Activated CD4-positive, alpha-beta T cell treated with anti-CD3 and anti-CD28 coated beads, Interleukin-2, Interleukin-6, amounts not matched to agents 100 ng/mL and 50 ng/mL, durations not matched to agents 16 hours and 8 hours (primary cell): ENCODE data around the gene MICALL2.
A peak's percentile ranks its signal among the peaks of the same experiment; 100 is the strongest.
"Not testable (repeated sequence)": the region's sequence is repeated elsewhere in the genome, so short reads cannot be mapped to it uniquely, and the experiment has no call there.

Source experiments
- DNase-seq: peaks from one replicate; pipeline ENCODE4 v3.0.0-alpha.2; 2020

MICALL2 gene

DNA sequence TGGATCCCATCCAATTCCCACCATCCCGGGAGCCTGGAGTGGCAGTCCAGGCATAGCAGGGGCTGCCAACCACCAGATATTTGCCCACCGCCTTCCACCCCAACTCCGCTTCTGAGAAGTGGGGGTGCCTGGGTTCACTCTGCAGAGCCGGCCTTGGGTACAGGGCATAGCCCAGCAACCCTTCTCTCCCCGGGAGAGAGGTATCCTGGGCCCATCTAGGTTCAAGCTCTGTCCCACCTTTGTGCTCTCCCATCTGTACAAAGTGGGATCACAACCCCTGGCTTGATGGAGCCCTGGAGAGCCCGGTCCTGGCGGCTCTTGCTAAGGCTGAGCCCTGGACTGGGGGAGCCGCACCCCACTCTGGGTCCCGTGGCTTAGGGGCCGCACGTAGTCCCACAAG is 12.2 kb downstream of the MICALL2 start:
- DNase-seq, result no peak

DNA sequence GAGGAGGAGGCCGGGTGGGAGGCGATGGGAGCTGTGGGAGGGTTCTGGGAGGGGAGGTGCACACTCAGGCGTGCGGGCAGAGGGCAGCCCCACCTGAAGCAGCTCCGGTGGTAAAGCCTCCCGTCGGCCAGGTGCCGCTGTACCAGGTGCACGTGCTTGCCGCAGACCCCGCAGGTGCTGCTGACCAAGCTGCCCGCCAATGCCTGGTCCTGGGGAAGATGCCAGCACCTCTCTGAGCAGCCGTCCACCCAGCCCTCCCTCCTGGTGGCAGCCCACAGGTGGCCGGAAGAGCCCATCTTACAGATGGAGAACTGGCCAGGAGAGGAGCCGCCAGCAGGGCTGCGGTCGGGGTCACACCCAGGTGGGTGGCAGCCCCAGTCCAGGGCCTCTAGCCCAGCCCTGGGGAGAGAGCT is 12.6 kb downstream of the MICALL2 start:
- no peak for DNase-seq

DNA sequence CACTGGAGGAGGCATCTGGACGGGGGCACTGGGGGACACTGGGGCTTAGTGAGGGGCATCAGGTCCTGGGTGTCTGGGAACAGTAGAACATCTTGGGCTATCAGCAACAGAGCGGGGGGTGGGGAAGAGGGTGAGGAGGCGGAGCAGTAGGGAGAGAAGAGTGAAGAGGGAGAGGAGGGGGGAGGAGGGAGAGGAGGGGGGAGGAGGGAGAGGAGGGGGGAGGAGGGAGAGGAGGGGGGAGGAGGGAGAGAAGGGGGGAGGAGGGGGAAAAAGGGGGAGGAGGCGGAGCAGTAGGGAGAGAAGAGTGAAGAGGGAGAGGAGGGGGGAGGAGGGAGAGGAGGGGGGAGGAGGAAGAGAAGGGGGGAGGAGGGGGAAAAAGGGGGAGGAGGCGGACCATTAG is 13.2 kb downstream of the MICALL2 start:
- DNase-seq, result not testable (repeated sequence)

DNA sequence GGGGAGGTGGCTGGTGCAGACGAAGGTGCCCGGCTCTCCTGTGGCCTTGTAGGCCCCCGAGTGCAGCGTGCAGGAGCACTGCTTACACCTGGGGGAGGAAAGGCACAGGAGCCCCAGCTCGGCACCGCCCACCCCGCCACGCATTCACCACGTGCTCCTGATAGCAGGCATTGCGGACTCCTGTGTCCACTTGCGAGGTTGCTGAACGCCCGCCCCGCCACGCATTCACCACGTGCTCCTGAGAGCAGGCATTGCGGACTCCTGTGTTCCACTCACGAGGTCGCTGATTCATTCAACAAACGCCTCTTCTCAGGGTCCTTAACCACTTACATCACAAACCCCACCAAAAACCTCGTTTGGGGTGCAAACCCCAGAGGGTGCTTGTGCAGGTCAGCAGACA is 13.9 kb downstream of the MICALL2 start:
- no peak for DNase-seq

DNA sequence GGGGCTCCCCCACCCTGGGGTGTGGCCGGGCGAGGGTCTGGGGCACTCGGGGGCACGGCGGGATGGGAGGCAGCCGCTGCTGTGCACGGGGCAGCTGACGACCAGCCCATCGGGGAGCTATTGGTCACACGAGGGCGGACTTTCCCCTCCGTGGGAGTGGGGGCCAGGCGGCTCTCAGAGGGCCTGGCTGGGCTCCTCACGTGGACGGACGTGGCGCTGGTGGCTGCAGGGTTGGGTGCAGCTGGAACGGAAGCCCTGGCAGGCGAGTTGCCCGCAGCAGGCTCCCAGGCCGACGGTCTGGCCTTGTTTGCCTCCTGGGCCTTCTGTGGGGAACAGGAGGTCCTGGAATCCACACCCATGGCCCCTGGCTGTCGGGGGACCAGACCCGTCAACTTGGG is 14.3 kb downstream of the MICALL2 start:
- DNase-seq, result no peak

DNA sequence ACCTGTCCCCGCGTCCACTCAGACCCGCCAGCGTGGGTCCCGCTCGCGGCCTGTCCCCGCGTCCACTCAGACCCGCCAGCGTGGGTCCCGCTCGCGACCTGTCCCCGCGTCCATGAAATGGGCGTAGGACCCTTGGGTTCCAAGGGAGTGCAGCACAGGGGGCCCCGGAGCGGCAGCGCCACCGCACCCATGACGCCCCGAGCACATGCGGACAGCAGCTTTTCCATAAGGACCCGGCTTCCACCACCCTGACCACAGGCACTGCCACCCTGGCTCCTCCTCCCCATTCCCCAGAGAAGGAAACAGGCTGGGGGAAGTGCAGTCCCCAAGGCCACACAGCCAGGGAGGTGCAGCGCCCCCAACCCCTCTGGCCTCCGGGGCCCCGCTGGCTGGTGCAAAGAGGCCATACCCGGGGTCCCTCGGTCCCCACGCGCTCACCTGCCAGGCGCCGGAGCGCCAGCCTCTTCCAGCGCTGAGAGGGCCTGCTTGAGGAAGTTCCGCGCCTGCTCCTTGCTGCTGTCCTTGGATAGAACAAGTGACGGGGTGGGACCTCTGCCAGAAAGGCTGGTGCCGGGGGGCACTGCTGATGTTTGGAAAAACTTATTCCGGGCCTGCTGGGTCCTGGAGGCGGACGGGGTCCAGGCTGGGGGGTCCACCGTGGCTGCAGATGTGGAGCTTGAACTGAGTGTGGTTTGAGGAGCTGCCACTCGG is 14.9 kb downstream of the MICALL2 start:
- no peak for DNase-seq

DNA sequence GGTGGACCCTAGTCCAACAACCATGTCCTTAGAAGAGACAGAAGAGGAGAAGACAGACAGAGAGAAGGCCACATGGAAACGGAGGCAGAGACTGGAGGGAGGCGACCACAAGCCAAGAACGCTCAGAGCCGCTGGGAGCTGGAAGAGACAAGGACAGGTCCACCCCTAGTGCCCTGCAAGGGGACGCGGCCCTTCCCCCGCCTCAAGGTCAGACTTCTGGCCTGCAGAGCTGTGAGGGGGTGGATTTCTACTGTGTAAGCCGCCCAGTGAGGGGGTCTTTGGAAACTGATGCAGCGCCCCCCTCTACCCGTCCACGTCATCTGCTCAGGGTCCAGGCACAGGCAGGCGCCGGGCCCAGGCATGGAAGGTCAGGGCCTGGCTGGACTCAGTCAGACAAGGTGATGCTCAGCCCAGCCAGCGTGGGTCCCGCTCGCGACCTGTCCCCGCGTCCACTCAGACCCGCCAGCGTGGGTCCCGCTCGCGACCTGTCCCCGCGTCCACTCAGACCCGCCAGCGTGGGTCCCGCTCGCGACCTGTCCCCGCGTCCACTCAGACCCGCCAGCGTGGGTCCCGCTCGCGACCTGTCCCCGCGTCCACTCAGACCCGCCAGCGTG is 15.6 kb downstream of the MICALL2 start:
- not testable (repeated sequence) for DNase-seq

DNA sequence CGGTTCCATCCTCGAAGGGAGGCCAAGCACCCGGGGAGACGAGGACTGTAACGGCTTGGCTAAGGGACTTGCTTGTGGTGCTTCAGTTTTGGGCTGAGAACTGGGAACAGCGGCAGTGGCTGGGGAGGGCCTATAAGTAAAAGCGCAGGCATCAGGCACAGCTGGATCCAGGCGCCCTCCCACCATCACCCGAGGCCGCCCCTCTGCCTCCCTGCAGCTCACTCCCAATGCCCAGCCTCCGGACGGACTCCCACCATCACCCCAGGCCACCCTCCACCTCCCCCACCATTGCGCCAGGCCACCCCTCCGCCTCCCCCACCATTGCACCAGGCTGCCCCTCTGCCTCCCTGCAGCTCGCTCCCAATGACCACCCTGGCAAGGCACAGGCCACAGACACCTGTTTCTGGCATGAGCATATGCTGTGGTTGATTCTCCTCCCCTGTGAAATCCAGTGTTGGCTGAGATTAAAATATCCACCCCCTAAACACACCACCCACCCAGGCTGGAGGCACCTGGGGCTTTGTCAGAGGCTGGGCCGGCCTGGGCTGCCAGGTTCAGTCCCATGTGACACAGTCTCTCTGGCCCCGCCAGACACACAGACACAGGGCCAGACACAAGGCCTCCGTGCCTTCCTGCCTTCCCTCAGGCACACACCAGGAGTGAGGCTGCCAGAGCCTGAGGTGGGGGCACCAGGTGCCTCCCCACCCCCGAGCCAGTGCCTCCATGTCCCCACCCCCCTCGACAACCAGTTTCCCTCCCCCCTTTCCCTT is 16.7 kb downstream of the MICALL2 start:
- no peak for DNase-seq

DNA sequence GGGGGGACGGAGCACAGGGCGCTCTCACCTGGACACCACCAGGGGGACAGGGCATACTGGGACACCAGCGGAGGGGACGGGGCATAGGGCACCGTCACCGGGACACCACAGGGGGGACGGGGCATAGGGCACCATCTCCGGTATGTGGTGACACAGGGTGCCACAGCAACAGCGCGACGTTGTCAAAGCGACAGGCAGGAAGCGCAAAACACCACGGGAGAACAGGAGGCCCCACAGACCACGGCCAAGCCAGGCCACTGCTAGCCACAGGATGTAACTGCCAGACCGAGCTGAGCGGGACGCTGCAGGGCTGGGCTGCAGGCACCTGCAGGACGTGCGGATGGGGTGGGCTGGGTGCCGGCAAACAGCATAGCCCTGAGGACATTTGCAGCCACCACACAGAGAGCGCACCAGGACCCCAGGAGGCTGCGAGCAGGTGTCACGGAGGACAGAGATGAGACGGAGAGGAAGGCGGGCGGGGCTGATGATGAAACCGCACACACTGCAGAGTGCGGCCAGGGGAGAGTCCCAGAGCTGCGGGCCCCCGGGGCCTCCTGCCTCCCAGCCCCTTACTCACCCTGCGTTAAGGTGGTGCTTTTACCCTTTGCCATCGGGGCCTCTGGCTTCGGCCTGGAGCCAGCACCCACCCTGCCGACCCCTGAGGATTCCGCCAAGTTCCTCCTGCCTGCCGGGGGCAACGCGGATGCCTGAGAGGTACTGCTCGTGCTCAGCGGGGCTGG is 17.5 kb downstream of the MICALL2 start:
- no peak for DNase-seq

DNA sequence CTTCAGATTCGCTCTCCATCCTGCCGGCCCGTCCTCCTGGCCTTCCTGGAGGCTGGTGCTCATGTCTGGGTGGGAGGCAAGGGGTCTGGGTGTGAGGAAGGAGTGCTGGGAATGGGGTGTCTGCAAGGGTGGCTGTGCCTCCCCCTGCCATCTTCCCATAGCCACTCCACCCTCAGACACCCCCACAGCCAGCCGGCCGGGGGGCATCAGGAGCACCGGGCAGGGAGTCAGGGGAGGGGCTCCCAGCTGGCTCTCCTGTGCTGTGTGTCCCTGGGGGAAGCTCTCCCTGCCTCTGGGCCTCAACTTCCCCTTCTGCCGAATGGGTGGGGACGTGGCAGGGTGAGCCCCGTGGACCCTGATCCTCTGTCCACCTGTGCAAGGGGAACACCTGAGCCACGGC is 18.6 kb downstream of the MICALL2 start:
- DNase-seq, result no peak

DNA sequence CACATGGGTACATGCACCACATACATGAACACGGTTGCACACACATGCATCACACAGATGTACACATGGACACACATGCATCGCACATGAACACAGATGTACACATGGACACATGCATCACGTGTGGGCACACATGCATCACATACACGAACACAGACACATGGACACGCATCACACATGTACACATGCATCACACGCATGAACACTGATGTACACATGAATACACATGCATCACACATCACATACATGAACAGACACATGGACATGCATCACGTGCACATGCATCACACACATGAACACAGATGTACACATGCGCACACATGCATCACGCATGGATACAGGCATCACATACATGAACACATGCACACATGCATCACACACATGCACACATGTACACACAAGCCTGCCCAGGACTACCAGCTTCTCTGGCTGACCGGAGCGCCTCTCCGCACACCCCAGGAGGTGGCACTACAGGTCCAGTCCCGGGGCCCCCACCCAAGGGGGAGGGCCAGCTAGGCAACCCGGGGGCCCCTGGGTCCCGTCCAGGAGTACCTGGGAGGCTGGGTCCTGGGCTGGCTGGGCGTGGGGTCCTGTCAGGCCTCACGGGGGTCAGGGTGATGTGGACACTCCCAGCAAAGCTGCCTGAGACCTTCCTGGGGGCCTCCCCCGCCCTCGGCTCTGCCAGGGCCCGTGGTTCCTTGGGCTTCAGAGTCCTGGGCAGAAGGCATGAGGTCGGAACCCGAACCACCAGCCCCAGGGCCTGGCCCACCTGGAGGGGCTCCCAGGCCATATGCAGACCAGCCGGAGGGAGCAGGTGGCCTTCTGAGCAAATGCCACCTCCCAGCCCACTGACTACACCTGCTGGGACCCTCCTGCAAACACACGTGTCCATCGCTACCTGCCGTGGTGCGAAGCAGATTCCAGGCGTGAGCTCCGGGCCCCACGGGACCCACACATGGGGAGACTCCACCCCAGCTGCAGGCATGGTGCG is 19.6 kb downstream of the MICALL2 start:
- DNase-seq, result no peak

DNA sequence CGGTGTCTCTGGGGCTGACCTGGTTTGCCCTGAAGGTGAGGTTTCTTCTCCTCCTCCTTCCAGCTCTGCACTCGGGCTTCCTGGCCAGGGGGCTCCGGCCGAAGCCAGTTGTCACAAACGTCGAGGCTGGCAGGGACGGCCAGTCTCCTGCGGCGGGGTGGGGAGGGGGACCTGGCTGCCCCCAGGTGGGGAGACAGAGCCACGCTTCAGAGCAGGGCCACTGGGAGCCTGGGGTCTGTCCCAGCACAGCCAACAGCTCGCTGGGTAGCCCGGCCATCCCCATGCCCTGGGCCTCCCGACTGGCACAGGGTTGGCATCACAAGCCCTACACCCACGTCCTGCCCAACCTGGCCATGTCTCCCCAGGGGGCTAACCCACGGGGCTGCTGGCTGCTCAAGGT is 20.4 kb downstream of the MICALL2 start:
- no peak for DNase-seq

DNA sequence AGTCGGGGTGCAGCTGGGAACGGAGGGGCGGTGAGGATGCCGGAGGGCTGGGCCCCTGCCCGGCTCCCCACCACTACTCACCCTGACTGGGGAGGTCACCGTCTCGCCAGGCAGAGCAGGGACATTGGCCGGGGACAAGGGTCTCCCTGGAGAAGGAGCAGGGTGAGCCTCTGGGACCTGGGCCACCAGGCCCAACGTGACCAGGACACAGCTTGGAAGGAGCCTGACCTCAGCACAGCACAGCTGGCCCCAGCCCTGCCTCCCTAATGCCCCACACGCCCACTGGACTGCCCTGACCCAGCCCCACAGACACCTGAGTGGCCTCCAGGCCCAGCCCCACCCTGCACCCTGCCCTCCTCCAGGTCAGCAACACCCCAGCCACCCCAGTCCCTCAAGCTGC is 21.1 kb downstream of the MICALL2 start:
- no peak for DNase-seq

DNA sequence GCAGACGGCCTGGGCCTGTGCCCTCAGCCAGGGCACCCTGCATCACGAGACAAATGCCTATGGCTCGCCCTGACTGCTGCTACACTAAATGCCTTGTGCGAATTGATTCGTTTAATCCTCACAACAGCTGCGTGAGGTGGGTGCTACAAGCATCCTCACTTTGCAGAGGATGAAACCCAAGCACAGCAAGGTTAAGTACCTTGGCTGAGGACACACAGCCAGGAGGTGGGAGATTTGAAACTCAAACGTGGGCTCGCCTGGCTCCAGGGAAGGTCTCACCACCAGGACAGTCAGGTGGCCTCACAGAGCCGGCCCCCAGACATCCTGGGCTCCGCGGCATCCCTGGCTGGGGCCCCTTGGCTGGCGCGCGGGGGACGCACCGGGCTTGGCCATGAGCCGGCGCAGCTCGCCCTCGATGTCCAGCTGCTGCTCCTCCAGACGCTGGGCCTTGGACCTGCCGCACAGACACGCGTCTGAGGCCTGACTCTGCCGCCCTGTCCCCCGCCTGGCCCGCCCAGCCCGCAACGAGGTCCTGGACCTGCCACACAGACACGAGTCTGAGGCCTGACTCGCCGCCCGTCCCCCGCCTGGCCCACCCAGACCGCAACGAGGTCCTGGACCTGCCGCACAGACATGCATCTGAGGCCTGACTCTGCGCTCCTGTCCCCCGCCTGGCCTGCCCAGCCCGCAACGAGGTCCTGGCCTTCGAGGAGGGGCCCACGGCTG is 22.0 kb downstream of the MICALL2 start:
- DNase-seq, result no peak

DNA sequence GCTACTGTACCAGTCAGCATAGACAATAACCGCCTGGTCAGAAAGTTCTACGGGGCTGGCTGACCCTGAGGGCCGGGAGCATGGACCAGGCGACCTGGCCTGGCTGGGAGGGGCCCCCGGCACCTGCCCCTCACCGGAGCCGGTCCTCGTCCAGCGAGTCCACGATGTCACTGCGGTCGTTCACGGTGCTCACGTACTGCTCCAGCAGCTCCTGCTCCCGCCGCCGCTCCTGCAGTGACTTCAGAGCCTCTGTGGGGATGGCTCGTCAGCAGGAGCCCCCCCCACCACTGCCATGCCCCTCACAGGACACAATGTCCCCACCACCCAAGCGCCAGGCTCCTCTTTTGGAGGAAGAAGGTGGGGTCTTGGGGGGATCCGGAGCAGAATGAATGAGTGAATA is 22.7 kb downstream of the MICALL2 start:
- DNase-seq, result no peak

DNA sequence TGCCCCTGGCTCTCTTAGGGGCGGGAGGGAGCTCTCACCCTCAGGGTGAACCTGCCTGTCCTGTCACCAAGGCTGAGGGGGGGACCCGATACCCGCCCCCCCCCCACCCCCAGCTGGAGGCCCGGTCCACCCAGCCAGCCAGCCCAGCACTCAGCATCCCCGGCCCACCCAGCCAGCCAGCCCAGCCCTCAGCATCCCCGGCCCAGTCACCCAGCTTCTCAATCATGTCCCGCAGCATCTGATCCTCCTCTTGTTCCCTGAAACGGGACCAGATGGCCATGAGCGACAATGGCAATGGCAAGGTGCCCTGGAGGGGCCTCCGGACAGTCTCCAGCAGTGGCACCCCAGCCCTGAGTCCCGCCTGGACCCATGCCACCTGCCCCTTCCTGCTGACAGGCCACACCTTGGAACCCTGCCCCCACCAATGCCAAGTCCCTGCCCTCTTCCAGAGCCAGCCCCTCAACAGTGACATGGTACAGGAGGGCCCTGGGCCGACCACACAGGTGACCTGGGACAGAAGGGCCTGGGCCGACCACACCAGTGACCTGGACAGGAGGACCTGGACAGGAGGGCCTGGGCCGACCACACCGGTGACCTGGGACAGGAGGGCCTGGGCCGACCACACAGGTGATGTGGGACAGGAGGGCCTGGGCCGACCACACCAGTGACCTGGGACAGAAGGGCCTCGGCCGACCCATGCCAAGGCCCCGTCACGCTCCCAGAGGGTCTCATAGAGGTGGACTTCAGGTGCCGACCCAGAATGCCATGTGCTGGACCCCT is 24.2 kb downstream of the MICALL2 start:
- DNase-seq, result no peak

DNA sequence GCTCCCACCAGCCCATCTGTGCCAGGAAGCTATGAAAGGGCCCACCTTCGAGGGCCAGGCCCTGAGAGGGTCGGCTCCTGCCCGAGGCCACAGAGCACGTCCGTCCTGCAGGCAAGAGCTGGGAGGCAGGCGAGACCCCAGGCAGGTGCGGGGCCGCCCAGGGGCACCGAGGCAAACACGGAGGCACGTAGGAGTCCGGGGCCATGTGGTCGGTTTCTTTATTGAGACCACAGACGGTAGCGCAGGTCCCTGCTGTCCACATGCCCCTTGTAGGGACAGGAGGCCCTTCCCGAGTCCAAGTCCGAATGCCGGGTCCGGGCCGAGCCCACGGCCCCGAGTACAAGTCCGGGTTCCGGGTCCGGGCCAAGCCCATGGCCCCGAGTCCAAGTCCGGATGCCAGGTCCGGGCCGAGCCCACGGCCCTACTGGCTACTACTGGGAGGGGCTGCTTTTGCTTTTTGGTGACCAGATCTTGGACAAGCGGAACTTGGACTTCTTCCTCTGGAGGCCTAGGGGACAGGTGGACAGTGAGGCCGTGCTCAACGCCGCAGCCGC is 25.0 kb downstream of the MICALL2 start:
- no peak for DNase-seq

DNA sequence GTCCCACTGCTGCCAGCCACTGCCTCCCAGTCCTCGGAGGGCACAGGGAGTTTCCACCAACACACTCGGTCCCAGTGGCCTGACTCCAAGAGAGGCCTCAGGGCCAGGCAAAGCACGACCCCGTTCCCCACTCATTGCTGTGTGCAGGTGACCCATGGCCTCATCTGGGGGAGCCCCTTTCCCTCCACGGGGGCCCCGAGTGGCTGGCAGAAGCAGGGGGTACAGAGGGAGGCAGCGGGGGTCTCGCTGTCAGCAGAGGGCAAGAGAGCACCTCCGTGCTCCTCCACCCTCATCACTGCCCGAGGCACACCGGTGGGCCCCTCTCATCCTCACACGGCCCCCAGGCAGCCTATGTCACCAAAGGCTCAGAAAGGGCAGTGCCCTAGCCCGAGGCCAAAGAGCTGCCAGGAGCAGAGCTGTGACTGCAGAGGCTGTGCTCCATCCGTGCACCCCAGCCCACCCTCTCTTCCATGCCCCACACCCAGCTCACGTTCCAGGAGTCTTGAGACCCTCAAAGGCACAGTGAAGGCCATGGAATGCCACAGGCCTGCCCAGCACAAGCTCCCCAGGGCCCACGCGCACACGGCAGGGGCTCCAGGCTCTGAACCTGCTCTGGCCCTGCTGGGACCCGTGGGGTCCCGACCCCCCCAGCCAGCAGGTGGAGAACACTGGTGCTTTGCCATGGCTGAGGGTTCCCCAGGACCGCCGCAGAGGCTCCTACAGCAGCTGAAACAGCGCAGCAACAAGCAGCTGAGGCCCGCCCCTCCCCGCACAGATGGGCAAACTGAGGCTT is 25.9 kb downstream of the MICALL2 start:
- no peak for DNase-seq

DNA sequence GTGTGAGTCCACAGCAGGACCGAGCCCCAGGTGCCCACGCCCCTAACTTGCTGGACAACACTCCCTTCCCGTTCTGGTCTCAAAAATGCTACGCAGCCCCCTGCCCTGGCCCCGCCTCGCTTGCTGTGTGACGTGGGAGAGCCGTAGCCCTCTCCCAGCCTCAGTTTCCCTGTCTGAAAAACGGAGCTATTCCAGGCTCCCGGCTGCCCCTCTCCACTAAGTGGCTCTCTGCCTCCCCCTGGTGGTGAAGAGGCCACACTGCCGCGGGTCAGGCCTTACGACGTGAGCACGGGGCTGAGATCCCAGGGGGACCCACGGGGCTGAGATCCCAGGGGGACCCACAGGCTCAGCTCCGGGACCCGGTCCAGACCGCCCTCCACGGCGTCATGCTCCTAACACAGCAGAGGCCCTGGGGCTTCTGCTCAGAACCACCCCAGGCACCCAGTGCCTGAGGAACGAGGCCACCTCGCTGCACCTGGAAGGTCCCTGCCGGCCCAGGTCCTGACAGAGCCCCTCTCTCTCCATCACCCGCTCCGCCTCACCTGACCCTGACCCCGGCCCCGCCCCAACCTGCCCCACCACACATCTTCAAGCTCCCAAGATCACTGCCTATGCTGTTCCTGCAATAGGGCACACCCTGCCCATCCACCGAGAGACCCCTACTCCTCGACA is 26.7 kb downstream of the MICALL2 start:
- peak; percentile 85 for DNase-seq
